Endothelial cell of umbilical vein (primary cell): Measurements from ENCODE around the gene TMPRSS3.

Source experiments
- POLR2A ChIP-seq: IDR thresholded peaks from 2 replicates; pipeline ENCODE4 v1.6.1; 2012; ENCODE audit warnings: low read depth, mild to moderate bottlenecking, control low read depth, low read length
- TF ChIP-seq, protein P1 (sequence below), 2 donors: IDR thresholded peaks; 1 replicate in 1 of 2; 2 replicates in 1 of 2; pipeline ENCODE4 v1.5.1; 2011; ENCODE audit warnings: low read length in 2 of 2, mild to moderate bottlenecking in 2 of 2, moderate library complexity in 2 of 2, control low read depth in 1 of 2, inconsistent platforms in 1 of 2, low read depth in 1 of 2; ENCODE audit not compliant: insufficient read depth in 1 of 2; ENCODE audit errors: extremely low read depth in 1 of 2

DNA sequence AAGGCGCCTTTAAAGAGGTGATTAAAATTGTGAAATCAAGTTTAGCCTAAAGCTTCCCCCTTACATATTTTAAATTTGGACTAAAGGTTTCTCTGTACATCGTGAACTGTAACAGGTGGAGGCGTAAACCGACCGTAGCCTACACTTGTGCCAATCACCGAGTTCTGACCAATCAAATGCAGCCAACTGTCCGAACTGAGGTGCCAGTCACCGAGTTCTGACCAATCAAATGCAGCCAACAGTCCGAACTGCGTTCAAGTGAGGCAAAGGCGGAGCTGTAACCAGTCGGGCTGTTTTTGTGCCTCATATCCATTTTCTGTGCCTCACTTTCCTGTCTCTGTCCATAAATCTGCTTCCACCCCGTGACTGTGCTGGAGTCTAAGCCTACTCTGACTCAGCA is 36.9 kb downstream of the TMPRSS3 start:
- TF ChIP-seq, protein P1, sequence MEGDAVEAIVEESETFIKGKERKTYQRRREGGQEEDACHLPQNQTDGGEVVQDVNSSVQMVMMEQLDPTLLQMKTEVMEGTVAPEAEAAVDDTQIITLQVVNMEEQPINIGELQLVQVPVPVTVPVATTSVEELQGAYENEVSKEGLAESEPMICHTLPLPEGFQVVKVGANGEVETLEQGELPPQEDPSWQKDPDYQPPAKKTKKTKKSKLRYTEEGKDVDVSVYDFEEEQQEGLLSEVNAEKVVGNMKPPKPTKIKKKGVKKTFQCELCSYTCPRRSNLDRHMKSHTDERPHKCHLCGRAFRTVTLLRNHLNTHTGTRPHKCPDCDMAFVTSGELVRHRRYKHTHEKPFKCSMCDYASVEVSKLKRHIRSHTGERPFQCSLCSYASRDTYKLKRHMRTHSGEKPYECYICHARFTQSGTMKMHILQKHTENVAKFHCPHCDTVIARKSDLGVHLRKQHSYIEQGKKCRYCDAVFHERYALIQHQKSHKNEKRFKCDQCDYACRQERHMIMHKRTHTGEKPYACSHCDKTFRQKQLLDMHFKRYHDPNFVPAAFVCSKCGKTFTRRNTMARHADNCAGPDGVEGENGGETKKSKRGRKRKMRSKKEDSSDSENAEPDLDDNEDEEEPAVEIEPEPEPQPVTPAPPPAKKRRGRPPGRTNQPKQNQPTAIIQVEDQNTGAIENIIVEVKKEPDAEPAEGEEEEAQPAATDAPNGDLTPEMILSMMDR (IDR thresholded peaks at IDR 0.05; ENCODE audit: extremely low read depth in 1 of 2, insufficient read depth in 1 of 2, low read depth in 1 of 2, low read length in 2 of 2) = no peak
- TF ChIP-seq POLR2A = no peak
